HG02642 (cell line): ENCODE data around the gene SLC43A2.
"Not testable (repeated sequence)": the region's sequence is repeated elsewhere in the genome, so short reads cannot be mapped to it uniquely, and the experiment has no call there.

Source experiments
- ATAC-seq: cut with Tn5 transposase; IDR thresholded peaks from one replicate; pipeline ENCODE4 v1.9.1; 2021; ENCODE audit warnings: mild to moderate bottlenecking; ENCODE audit not compliant: unreplicated experiment, poor library complexity

Gene SLC43A2

GRCh38 chr17:1568950-1569810 lies 59.5 kb downstream of the SLC43A2 start:
- ATAC-seq, result no peak

DNA sequence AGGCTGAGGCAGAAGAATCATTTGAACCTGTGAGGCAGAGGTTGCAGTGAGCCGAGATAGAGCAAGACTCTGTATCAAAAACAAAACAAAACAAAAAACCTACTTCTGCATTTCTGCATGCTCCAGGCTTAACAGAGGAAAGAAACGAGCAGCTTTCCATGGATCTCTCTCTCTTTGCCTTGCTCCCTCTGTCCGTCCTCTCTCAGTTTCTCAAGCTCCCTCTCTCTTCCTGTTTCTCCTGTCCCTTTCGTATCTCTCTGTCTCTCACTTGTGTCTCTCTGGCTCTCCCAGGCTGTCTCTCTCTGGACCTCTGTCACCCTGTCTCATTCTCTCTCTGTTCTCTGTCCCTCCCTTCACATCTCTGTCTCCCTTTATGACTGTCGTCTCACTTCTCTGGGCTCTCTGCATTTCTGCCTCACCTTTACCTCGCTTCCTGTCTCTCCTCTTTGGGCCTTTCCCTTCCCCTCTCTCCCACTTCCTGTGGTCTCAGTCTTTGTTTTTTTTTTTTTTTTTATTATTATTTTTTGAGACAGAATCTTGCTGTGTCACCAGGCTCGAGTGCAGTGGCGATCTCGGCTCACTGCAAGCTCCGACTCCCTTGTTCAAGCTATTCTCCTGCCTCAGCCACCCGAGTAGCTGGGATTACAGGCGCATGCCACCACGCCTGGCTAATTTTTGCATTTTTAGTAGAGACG lies 62.0 kb downstream of the SLC43A2 start:
- ATAC-seq, result no peak

DNA sequence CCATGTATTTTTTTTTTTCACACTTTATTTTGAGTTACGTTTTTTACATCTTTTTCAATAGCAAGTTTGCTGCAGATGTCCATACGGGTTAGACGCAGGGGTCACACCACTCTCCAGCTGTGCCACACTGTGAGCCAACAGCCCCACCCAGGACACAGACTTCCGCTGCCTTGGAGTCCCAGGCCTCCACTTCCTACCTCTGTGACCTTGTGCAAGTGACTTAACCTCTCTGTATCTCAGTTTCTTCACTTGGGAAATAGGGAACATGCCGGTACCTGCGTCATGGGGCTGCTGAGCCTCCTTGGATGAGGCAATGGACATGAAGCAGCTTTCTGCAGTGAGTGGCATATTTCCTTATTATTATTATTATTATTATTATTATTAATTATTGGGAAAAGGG lies 62.8 kb downstream of the SLC43A2 start:
- no peak for ATAC-seq

DNA sequence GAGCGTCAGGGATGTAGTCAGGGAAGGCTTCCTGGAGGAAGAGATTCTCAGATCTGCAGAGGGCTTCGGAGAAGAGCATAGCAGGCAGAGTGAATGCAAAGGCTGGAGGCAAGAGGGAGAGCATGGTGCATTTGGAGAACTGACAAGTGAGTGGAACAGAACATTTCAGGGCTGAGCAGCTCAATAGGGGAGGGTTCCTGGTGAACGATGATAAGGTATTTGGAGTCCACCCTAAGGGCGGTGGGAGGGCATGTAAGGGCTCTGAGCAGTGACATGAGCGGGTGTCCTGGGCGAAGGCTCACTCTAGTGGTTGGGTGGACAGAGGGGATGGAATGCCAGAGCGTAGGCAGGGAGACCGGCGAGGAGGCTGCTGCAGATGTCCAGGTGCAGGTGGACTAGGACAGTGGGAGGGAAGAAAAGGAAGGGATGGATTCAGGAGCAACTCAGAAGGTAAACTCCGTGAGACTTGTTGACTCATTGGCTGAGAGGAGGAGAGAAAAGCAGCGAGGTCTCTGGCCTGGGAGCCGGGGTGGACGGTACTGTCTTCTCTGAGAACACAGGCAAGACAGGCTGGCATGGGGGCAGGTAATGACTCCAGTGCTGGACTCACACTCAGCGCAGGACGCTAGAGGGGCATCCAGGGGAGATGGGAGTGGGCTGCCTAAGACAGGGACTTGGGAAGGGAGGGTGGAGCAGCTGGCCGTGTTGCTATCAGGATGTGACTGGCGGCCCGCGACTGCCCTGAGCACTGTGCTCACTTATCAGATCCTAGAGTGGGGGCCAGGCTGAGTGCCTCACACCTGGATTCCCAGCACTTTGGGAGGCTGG lies 64.6 kb downstream of the SLC43A2 start:
- no peak for ATAC-seq

DNA sequence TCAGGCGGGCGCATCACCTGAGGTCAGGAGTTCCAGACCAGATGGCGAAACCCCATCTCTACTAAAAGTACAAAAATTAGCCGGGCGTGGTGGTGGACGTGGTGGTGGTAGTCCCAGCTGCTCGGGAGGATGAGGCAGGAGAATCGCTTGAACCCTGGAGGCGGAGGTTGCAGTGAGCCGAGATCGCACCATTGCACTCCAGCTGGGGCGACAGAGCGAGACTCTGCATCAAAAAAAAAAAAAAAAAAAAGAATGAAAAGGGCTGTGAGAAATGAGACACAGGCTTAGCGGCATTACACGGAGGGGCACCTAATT lies 65.2 kb downstream of the SLC43A2 start:
- ATAC-seq, result not testable (repeated sequence)

- peak; percentile 40 for ATAC-seq
These were observed 66.4 kb downstream of the SLC43A2 start for GRCh38 chr17:1562176-1562643.

GRCh38 chr17:1561420-1562175 lies 67.0 kb downstream of the SLC43A2 start:
- peak; percentile 22 for ATAC-seq

DNA sequence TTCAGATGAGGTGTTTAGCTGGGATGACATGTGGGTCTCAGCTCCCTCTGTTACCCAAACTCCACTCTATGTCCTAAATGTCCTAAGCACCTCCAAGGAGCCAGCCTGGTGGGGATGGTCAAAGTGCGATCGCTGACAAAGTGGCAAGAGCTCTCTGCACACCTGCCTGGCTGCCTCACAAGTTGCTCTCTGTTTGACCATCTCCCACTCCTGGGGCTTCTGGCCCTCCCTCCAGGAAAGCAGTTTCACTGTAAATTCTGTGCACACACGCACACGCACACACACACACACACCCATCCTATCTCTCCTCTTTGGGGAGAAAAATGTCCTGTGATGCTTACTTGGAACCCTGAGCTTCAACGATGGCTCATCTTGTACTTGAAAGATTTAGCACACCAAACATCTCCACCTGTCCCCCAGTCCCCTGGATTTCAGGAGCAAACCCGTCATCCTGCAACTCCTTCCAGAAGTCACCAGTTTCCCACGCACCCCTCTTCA lies 67.7 kb downstream of the SLC43A2 start:
- no peak for ATAC-seq

GRCh38 chr17:1560101-1560857 lies 68.4 kb downstream of the SLC43A2 start:
- ATAC-seq, result no peak

DNA sequence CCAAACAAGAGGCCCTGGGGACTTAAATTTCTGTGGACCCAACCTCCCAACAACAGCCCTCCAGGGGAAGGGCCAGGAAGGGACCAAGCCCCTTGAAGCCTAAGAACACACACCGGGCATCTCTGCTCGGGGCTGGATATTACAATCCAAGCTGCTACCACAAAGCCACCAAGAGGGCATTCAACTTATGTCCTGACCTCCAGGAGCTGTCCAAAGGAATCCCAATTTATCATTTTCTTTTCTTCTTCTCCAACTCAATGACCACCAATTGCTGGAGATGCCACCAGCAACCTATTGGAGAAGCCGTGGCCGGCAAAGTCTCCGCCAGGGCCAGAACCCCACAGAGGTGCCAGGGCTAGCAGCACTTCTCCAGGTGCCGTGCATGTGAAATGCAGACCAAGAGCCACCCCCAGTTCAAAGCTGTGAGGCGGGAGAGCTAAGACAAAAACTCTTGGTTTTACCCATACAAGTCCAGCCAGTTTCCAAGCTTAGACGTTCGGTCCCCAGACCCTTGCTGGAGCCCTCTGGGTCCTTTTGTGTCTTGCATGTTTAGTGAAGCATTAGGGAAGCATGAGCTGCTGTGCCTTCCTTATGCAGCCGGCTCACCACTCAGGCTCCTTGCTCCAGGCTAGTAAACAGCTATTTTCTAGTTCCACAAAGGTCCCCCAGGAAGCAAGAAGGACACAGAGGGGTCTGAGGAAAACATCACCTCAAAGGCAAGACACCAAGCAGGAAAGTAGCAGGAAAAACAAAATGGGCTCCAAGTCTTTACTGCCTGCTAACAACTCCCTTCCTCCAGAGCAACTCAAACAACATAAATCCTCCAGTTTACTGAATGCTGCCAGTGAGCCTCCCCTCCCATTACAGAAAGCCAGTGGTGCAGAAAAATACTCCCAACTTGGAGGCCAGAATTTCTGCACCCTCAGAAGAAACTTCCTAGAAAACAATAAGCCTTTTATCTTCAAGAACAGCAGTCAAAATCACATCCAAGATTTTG lies 69.3 kb downstream of the SLC43A2 start:
- ATAC-seq, result no peak

- ATAC-seq, result no peak
These were observed 70.2 kb downstream of the SLC43A2 start for GRCh38 chr17:1558401-1558800.

DNA sequence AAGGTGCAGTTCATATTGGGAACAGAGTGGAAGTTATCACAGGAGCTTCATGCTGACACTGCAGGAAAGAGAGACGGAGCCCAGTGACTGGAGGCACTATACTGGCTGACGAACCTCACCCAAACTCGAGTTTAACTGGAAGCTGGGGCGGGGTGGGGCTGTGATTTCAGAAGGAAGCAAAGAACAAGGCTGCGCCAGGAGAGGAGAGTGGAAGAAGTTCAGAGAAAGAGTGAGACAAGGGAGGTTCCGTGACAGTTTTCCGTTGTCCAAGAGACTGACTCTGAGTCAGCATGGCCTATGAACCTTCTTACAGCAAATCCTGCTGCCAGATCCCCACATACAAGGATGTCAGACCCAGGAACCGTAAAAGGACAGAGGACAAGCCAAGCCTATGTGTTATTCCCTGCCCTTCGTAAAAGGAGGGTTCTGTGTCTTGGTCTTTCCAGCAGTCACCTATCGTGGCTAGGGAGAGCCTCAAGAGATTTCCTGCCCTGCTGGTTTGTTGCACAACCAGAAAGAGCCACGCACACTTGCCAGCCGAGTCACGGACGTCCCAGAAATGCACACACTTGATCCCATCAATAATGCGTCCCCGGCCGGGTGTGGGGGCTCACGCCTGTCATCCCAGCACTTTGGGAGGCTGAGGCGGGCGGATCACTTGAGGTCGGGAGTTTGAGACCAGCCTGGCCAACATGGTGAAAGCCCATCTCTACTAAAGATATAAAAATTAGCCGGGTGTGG lies 71.1 kb downstream of the SLC43A2 start:
- ATAC-seq, result no peak

GRCh38 chr17:1555651-1556471 lies 72.8 kb downstream of the SLC43A2 start:
- no peak for ATAC-seq

DNA sequence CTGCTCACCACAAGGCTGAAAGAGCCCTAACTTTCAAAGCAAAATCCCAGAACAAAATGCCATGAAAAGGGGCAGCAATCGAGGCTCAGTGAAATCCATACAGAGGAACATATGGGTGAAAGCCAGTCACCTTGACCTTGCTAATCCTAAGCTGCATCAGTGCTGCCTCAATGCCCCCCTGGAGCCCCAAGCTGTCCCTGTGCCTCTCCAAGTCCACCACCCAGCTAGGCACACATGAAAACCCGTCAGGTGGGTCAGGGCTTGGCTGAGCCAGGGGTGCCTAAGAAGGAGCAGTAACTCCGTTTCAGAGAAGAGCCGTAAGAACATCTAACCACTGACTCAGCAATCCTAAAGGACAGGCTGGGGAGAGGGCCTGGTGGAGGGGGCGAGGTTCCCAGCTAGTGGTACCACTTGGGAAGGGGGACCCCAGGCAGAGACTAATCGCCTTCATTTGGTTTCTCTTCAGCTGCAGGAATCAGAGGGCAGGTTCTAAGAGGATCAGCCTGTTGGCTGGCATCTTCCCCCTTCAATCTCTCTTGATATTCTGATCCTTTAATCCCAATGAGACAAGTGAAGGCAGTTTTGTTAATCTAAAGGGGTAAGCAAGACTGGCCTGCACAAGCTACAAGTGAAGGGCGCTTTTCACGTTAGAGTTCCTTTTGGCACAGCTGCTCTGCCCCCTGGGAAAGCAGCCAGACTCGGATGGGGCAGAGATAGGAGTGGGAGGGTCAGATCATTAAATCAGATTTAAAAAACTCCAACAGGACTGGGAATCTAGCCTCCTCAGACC lies 73.7 kb downstream of the SLC43A2 start:
- ATAC-seq, result no peak

- ATAC-seq, result no peak
These were observed 75.0 kb downstream of the SLC43A2 start for GRCh38 chr17:1553354-1554266.
